Bronchial epithelial cell (primary cell): Measurements from ENCODE around the gene KBTBD2. TPM values are rescaled to one million over a fixed set of nuclear protein-coding genes. Genes with fewer than 3 reads are reported as not detected.
"Not testable (repeated sequence)": the region's sequence is repeated elsewhere in the genome, so short reads cannot be mapped to it uniquely, and the experiment has no call there.

Source experiments
- DNase-seq: peaks from one replicate; pipeline ENCODE4 v3.0.0-alpha.2; 2010; ENCODE audit warnings: low read depth
- FAIRE-seq: peaks from 2 replicates; lab custom pipeline; 2011; peaks lifted over from hg19 to GRCh38; lab: Jason Lieb, UNC
- H3K27me3 ChIP-seq: 2 replicates; pipeline ENCODE4 v1.5.1; 2011; ENCODE audit warnings: low read length; ENCODE audit not compliant: control insufficient read depth, insufficient read depth
- H3K36me3 ChIP-seq: 2 replicates; pipeline ENCODE4 v1.5.1; 2011; ENCODE audit warnings: low read length; ENCODE audit not compliant: control insufficient read depth, insufficient read depth
- H3K4me3 ChIP-seq: 2 replicates; pipeline ENCODE4 v1.5.1; 2011; ENCODE audit warnings: mild to moderate bottlenecking, low read depth, low read length, control low read depth
- CTCF ChIP-seq: IDR thresholded peaks from 2 replicates; pipeline ENCODE4 v1.5.1; 2011; ENCODE audit warnings: mild to moderate bottlenecking, moderate library complexity, low read length, control low read depth, inconsistent platforms; ENCODE audit not compliant: insufficient read depth, severe bottlenecking
- total RNA-seq: library from RNA; depleted of rRNA; stranded (reverse); fragments of >200 nt; gene quantifications from 2 replicates; pipeline ENCODE4 v1.2.1, GENCODE V29; 2014

KBTBD2 gene
- total RNA-seq, 1 donor from 2014 or later = 47.7 TPM

GRCh38 chr7:32915041-32915536, 23.5 kb upstream of the KBTBD2 start:
- no peak for FAIRE-seq
- H3K27me3 ChIP-seq = no peaks in the 10 kb centered on the region
- TF ChIP-seq CTCF = no peak

GRCh38 chr7:32914184-32914583, 22.6 kb upstream of the KBTBD2 start:
- DNase-seq = no peak
- Histone ChIP-seq H3K4me3 (no peak overlapping the region), H3K27me3 (no peaks in the 10 kb centered on the region), H3K36me3 (peaks cover 6% of the 10 kb centered on the region)
- TF ChIP-seq CTCF = no peak
- no peak for FAIRE-seq

More at GRCh38 chr7:32915041-32915536, 23.5 kb upstream of the KBTBD2 start:
- DNase-seq = no peak
- H3K36me3 ChIP-seq = peaks cover 6% of the 10 kb centered on the region
- no peak overlapping the region for H3K4me3 ChIP-seq

GRCh38 chr7:32910195-32910594, 18.6 kb upstream of the KBTBD2 start:
- FAIRE-seq = no peak
- Histone ChIP-seq H3K36me3 (no peaks in the 10 kb centered on the region), H3K4me3 (no peak overlapping the region), H3K27me3 (no peaks in the 10 kb centered on the region)
- DNase-seq = no peak
- TF ChIP-seq CTCF = no peak

- no peak for TF ChIP-seq CTCF
- H3K27me3 ChIP-seq = no peaks in the 10 kb centered on the region
- no peaks in the 10 kb centered on the region for H3K36me3 ChIP-seq
- no peak overlapping the region for H3K4me3 ChIP-seq
- no peak for FAIRE-seq
- DNase-seq = peak; percentile 20
Observed at GRCh38 chr7:32905175-32905662, 13.7 kb upstream of the KBTBD2 start.

GRCh38 chr7:32901629-32902028, 10.1 kb upstream of the KBTBD2 start:
- no peak for FAIRE-seq
- no peaks in the 10 kb centered on the region for H3K27me3 ChIP-seq
- no peaks in the 10 kb centered on the region for H3K36me3 ChIP-seq
- no peak for DNase-seq
- no peak for TF ChIP-seq CTCF
- H3K4me3 ChIP-seq = no peak overlapping the region

GRCh38 chr7:32900433-32900995, 9.0 kb upstream of the KBTBD2 start:
- Histone ChIP-seq H3K27me3 (no peaks in the 10 kb centered on the region), H3K4me3 (no peak overlapping the region), H3K36me3 (no peaks in the 10 kb centered on the region)
- DNase-seq (no peak), FAIRE-seq (no peak)
- TF ChIP-seq CTCF = no peak

- DNase-seq, FAIRE-seq, H3K4me3 ChIP-seq, H3K36me3 ChIP-seq, H3K27me3 ChIP-seq: not testable (repeated sequence)
Observed at GRCh38 chr7:32897376-32897775, 5.8 kb upstream of the KBTBD2 start.
